ENCODE measurements around the gene GARNL3.

The GARNL3 gene

GRCh38 chr9:127264462-127265219 lies at the start of gene GARNL3:
Gene GARNL3, plus strand, starts transcription at chr9:127264774. Its CDS starts 104 bp downstream, at chr9:127264878.
- peak; percentile 27 for DNase-seq

GRCh38 chr9:127215268-127216209 lies 49.0 kb upstream of the GARNL3 start:
- no peak for DNase-seq

- DNase-seq = no peak
These were observed 48.2 kb upstream of the GARNL3 start for GRCh38 chr9:127216210-127216887.

GRCh38 chr9:127216888-127217217 lies 47.7 kb upstream of the GARNL3 start:
- no peak for DNase-seq

GRCh38 chr9:127218818-127219217 lies 45.8 kb upstream of the GARNL3 start:
- no peak for DNase-seq

GRCh38 chr9:127219520-127219919 lies 45.1 kb upstream of the GARNL3 start:
- DNase-seq = no peak

GRCh38 chr9:127221695-127222094 lies 42.9 kb upstream of the GARNL3 start:
- no peak for DNase-seq

GRCh38 chr9:127222388-127223095 lies 42.0 kb upstream of the GARNL3 start:
- DNase-seq = no peak

- no peak for DNase-seq
These were observed 41.3 kb upstream of the GARNL3 start for GRCh38 chr9:127223266-127223665.

GRCh38 chr9:127223810-127224177 lies 40.8 kb upstream of the GARNL3 start:
- DNase-seq = no peak

- peak; percentile 83 for DNase-seq
These were observed 40.2 kb upstream of the GARNL3 start for GRCh38 chr9:127224178-127224882.

- DNase-seq = peak; percentile 66
These were observed 39.5 kb upstream of the GARNL3 start for GRCh38 chr9:127224883-127225739.

GRCh38 chr9:127225801-127226625 lies 38.6 kb upstream of the GARNL3 start:
- DNase-seq = no peak

- DNase-seq = no peak
These were observed 34.7 kb upstream of the GARNL3 start for GRCh38 chr9:127229691-127230417.

GRCh38 chr9:127231666-127232065 lies 32.9 kb upstream of the GARNL3 start:
- no peak for DNase-seq

- DNase-seq = no peak
These were observed 31.6 kb upstream of the GARNL3 start for GRCh38 chr9:127232833-127233549.

- no peak for DNase-seq
These were observed 31.0 kb upstream of the GARNL3 start for GRCh38 chr9:127233550-127233949.

- no peak for DNase-seq
These were observed 30.6 kb upstream of the GARNL3 start for GRCh38 chr9:127233989-127234388.

GRCh38 chr9:127237801-127238200 lies 26.8 kb upstream of the GARNL3 start:
- DNase-seq = no peak

Measured in NCI-H1417 treated with DMSO at 0.1 percent for 48 hours (cell line).